Thymus (tissue), 11 donors: ENCODE measurements around the gene SH3BP4. TPM values are rescaled to one million over a fixed set of nuclear protein-coding genes. Genes with fewer than 3 reads are reported as not detected.

ENCODE experiments used
- DNase-seq, 9 donors: peaks; one replicate each; pipeline ENCODE4 v3.0.0-alpha.2; 2013; ENCODE audit warnings: low spot score in 9 of 9, low read depth in 6 of 9, missing footprints in 1 of 9
- H3K27ac ChIP-seq, 2 donors: one replicate each; pipeline ENCODE4 v1.5.1; 2013; ENCODE audit warnings: control low read depth in 1 of 2, low read depth in 1 of 2, low read length in 1 of 2, mild to moderate bottlenecking in 1 of 2, moderate library complexity in 1 of 2
- H3K27me3 ChIP-seq, 2 donors: one replicate each; pipeline ENCODE4 v1.5.1; 2013; ENCODE audit warnings: low read length in 1 of 2; ENCODE audit not compliant: control insufficient read depth in 2 of 2, insufficient read depth in 1 of 2
- H3K36me3 ChIP-seq, 2 donors: one replicate each; pipeline ENCODE4 v1.5.1; 2013; ENCODE audit warnings: low read length in 1 of 2, mild to moderate bottlenecking in 1 of 2, moderate library complexity in 1 of 2; ENCODE audit not compliant: control insufficient read depth in 2 of 2, insufficient read depth in 2 of 2
- H3K4me1 ChIP-seq, 2 donors: one replicate each; pipeline ENCODE4 v1.5.1; 2013; ENCODE audit warnings: low read length in 2 of 2; ENCODE audit not compliant: control insufficient read depth in 2 of 2, insufficient read depth in 2 of 2
- H3K4me3 ChIP-seq, 2 donors: one replicate each; pipeline ENCODE4 v1.5.1; 2013; ENCODE audit warnings: low read length in 2 of 2, control low read depth in 1 of 2, mild to moderate bottlenecking in 1 of 2
- H3K9me3 ChIP-seq, 2 donors: one replicate each; pipeline ENCODE4 v1.5.1; 2013; ENCODE audit warnings: low read length in 1 of 2, mild to moderate bottlenecking in 1 of 2; ENCODE audit not compliant: control insufficient read depth in 2 of 2, insufficient read depth in 1 of 2
- WGBS: extraction: QIAGEN DNeasy Blood & Tissue Kit; methylation state at CpG from one replicate; pipeline ENCODE4 v1.1.7; 2013; 5-methylcytosine and 5-hydroxymethylcytosine counted together
- polyA plus RNA-seq: library from polyadenylated mRNA; stranded (reverse); fragments of 200-250 nt; gene quantifications from one replicate; pipeline ENCODE4 v1.2.3, GENCODE V29; 2013
- total RNA-seq: library from RNA; stranded (reverse); fragments of 120-200 nt; gene quantifications from one replicate; pipeline ENCODE4 v1.2.4, GENCODE V29; 2013
- donor health status: healthy.

The SH3BP4 gene
- total and polyA plus RNA-seq, 2 donors: 6.2 to 12.3 TPM

GRCh38 chr2:234969306-234970098, 17.7 kb downstream of the SH3BP4 start:
- DNase-seq: no peak
- H3K4me1 ChIP-seq: peaks cover 0 to 11% of the 10 kb centered on the region in 2 donors
- H3K27me3 ChIP-seq: peaks cover 0 to 10% of the 10 kb centered on the region in 2 donors
- WGBS: 93% methylated on average over 17 of the region's 17 CpGs
- H3K4me3 ChIP-seq: no peak overlapping the region
- no peak overlapping the region for H3K27ac ChIP-seq
- H3K36me3 ChIP-seq: no peaks in the 10 kb centered on the region
- peaks cover 0 to 1% of the 10 kb centered on the region in 2 donors for H3K9me3 ChIP-seq

- Histone ChIP-seq H3K9me3 (no peaks in the 10 kb centered on the region), H3K36me3 (no peaks in the 10 kb centered on the region), H3K27me3 (peaks cover 0 to 10% of the 10 kb centered on the region in 2 donors), H3K4me1 (peaks cover 0 to 11% of the 10 kb centered on the region in 2 donors), H3K4me3 (no peak overlapping the region), H3K27ac (no peak overlapping the region)
- 98% methylated on average over 7 of the region's 7 CpGs for WGBS
- no peak for DNase-seq
Observed at GRCh38 chr2:234970099-234970440, 18.3 kb downstream of the SH3BP4 start.

- no peak overlapping the region for H3K4me3 ChIP-seq
- peaks cover 0 to 10% of the 10 kb centered on the region in 2 donors for H3K27me3 ChIP-seq
- no peak overlapping the region for H3K27ac ChIP-seq
- no peaks in the 10 kb centered on the region for H3K36me3 ChIP-seq
- WGBS: 97% methylated on average over 13 of the region's 13 CpGs
- peaks cover 0 to 11% of the 10 kb centered on the region in 2 donors for H3K4me1 ChIP-seq
- no peaks in the 10 kb centered on the region for H3K9me3 ChIP-seq
- no peak for DNase-seq
Observed at GRCh38 chr2:234970477-234970882, 18.7 kb downstream of the SH3BP4 start.

GRCh38 chr2:234971496-234971895, 19.7 kb downstream of the SH3BP4 start:
- WGBS: 19% methylated on average over 7 of the region's 7 CpGs
- H3K4me1 ChIP-seq: peaks cover 0 to 11% of the 10 kb centered on the region in 2 donors
- no peaks in the 10 kb centered on the region for H3K9me3 ChIP-seq
- H3K4me3 ChIP-seq: no peak overlapping the region
- no peaks in the 10 kb centered on the region for H3K36me3 ChIP-seq
- peaks cover 0 to 10% of the 10 kb centered on the region in 2 donors for H3K27me3 ChIP-seq
- no peak for DNase-seq
- no peak overlapping the region for H3K27ac ChIP-seq

GRCh38 chr2:234973008-234973407, 21.2 kb downstream of the SH3BP4 start:
- Histone ChIP-seq H3K27me3 (peaks cover 0 to 4% of the 10 kb centered on the region in 2 donors), H3K4me1 (peaks cover 0 to 11% of the 10 kb centered on the region in 2 donors), H3K36me3 (no peaks in the 10 kb centered on the region), H3K9me3 (no peaks in the 10 kb centered on the region), H3K4me3 (no peak overlapping the region), H3K27ac (no peak overlapping the region)
- no peak for DNase-seq
- WGBS: 97% methylated on average over 8 of the region's 8 CpGs

GRCh38 chr2:234974501-234975385, 22.9 kb downstream of the SH3BP4 start:
- WGBS: 94% methylated on average over 30 of the region's 30 CpGs
- Histone ChIP-seq H3K36me3 (no peaks in the 10 kb centered on the region), H3K4me1 (no peaks in the 10 kb centered on the region), H3K9me3 (peaks cover 0 to 3% of the 10 kb centered on the region in 2 donors), H3K27ac (no peak overlapping the region), H3K4me3 (no peak overlapping the region), H3K27me3 (no peaks in the 10 kb centered on the region)
- DNase-seq: no peak

- Histone ChIP-seq H3K27me3 (no peaks in the 10 kb centered on the region), H3K4me3 (no peak overlapping the region), H3K36me3 (no peaks in the 10 kb centered on the region), H3K4me1 (no peaks in the 10 kb centered on the region), H3K27ac (no peak overlapping the region), H3K9me3 (peaks cover 0 to 3% of the 10 kb centered on the region in 2 donors)
- WGBS: 60% methylated on average over 1 of the region's 1 CpG
- no peak for DNase-seq
Observed at GRCh38 chr2:234975611-234976010, 23.8 kb downstream of the SH3BP4 start.

- Histone ChIP-seq H3K27me3 (no peaks in the 10 kb centered on the region), H3K4me1 (peaks cover 0 to 3% of the 10 kb centered on the region in 2 donors), H3K27ac (no peak overlapping the region), H3K36me3 (no peaks in the 10 kb centered on the region), H3K4me3 (no peak overlapping the region), H3K9me3 (peaks cover 0 to 3% of the 10 kb centered on the region in 2 donors)
- DNase-seq: no peak
- WGBS: 90% methylated on average over 18 of the region's 18 CpGs
Observed at GRCh38 chr2:234976479-234977227, 24.8 kb downstream of the SH3BP4 start.
